GM18511 (cell line): ENCODE data around the gene AEBP1.

Experiments used
- ATAC-seq: cut with Tn5 transposase; IDR thresholded peaks from one replicate; pipeline ENCODE4 v1.9.1; 2021; ENCODE audit warnings: mild to moderate bottlenecking, moderate library complexity; ENCODE audit not compliant: unreplicated experiment

Gene AEBP1

GRCh38 chr7:44102846-44103565, 1.1 kb upstream of the AEBP1 start:
- ATAC-seq, result no peak

- no peak for ATAC-seq
Observed at GRCh38 chr7:44103566-44103922, 601 bp upstream of the AEBP1 start.

GRCh38 chr7:44104860-44105771, 971 bp downstream of the AEBP1 start:
- ATAC-seq, result no peak

- ATAC-seq, result no peak
Observed at GRCh38 chr7:44105832-44106231, 1.7 kb downstream of the AEBP1 start.

- no peak for ATAC-seq
Observed at GRCh38 chr7:44106311-44107065, 2.3 kb downstream of the AEBP1 start.

DNA sequence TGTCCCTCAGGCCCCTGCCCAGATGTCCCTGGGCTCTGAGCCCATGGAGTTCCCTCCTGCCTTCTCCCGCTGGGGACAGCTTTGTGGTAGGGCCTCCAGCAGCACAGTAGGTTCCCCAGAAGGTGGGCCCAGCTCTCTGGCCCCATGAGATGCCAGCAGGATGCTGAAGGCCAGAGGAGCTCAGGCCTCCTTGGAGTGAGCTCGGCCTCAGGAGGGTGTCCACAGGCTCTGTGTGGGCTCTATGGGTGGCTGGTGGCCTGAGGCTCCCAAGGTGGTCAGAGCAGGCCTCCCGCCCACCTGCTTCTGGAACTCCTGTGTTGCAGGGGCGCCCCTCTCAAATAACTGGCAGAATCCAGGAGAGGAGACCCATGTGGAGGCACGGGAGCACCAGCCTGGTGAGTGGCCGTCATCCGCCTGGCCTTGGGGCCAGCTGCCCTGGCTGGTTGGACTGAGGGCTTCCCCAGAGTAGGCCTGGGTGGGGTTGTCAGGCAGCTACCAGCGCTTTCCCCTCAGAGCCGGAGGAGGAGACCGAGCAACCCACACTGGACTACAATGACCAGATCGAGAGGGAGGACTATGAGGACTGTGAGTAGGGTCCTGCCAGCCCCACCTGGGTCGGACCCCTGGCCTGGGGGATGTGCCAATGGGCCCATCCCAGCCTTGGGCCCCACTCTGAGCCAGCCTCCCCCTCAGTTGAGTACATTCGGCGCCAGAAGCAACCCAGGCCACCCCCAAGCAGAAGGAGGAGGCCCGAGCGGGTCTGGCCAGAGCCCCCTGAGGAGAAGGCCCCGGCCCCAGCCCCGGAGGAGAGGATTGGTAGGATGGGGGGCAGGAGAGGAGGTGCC, 3.2 kb downstream of the AEBP1 start:
- ATAC-seq, result no peak

DNA sequence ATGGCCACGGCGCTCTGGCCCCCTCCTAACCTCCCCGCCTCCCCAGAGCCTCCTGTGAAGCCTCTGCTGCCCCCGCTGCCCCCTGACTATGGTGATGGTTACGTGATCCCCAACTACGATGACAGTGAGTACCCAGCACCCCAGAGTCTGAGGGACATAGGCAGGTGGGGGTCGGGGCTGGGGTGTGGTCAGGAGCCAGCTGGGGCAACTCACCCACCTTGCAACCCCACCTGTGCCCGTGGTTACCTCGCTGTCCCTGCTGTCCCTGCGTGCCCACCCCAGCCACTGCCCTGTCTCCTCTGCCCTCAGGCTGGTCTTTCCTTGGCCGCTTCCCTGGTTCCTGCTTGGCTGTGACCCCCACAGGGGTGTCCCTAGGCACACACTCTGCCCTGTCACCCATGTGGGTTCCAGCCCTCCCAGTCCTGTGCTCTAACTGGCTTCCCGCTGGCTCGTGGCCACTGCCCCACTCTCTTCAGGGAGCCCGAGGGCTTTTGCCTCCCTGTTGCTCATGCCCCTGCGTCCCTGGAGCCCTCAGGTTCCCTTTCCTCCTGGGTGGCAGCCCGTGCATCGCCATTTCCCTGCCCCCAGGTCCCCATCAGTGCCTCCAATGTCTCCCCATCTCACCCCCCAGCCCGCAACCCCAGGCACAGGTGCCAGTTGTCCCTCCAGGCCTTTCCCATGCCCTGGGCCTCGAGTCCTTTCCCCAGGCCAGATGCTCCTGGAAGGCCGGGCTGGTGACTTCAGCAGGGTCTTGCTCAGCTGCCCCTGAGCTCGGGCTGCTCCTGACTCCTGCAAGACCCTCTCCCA, 4.0 kb downstream of the AEBP1 start:
- no peak for ATAC-seq

- ATAC-seq, result no peak
Observed at GRCh38 chr7:44108768-44109750, 4.9 kb downstream of the AEBP1 start.

DNA sequence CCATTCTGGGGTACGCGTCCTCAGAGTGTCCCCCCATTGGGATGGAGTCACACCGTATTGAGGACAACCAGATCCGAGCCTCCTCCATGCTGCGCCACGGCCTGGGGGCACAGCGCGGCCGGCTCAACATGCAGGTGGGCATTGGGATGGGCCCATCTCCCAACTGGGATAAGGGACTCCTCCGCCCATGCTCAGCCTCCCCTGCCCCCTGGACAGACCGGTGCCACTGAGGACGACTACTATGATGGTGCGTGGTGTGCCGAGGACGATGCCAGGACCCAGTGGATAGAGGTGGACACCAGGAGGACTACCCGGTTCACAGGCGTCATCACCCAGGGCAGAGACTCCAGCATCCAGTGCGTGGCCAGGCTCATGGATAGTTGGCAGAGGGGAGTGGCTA, 5.8 kb downstream of the AEBP1 start:
- ATAC-seq, result no peak

- no peak for ATAC-seq
Observed at GRCh38 chr7:44110719-44111635, 6.8 kb downstream of the AEBP1 start.

DNA sequence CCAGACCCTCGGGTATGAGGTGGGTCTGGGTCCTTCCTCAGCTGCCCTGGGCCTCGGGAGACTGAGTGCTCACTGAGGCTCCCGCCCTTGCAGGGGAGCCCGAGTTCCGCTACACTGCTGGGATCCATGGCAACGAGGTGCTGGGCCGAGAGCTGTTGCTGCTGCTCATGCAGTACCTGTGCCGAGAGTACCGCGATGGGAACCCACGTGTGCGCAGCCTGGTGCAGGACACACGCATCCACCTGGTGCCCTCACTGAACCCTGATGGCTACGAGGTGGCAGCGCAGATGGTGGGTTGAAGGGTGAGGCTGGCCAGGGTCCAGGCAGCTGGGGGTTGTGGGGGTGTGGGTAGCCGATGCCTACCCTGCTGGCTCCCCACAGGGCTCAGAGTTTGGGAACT, 7.6 kb downstream of the AEBP1 start:
- ATAC-seq, result no peak

DNA sequence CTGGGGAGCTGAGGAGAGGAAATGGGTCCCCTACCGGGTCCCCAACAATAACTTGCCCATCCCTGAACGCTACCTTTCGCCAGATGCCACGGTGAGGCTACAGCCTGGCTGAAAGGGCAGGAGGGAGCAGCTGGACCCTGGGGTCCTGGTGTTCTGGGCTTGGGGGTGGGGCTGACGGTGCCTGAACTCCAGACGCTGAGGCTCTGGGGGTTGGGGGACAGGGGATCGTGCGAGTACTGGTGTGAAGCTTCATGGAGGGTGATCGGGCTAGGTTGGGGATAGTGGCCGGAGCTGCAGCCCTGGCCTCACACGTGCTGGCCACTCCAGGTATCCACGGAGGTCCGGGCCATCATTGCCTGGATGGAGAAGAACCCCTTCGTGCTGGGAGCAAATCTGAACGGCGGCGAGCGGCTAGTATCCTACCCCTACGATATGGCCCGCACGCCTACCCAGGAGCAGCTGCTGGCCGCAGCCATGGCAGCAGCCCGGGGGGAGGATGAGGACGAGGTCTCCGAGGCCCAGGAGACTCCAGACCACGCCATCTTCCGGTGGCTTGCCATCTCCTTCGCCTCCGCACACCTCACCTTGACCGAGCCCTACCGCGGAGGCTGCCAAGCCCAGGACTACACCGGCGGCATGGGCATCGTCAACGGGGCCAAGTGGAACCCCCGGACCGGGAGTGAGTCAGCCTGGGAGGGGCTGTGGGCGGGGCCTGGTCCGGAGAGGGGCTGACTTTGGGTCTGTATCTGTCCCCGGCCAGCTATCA, 8.3 kb downstream of the AEBP1 start:
- ATAC-seq, result no peak

DNA sequence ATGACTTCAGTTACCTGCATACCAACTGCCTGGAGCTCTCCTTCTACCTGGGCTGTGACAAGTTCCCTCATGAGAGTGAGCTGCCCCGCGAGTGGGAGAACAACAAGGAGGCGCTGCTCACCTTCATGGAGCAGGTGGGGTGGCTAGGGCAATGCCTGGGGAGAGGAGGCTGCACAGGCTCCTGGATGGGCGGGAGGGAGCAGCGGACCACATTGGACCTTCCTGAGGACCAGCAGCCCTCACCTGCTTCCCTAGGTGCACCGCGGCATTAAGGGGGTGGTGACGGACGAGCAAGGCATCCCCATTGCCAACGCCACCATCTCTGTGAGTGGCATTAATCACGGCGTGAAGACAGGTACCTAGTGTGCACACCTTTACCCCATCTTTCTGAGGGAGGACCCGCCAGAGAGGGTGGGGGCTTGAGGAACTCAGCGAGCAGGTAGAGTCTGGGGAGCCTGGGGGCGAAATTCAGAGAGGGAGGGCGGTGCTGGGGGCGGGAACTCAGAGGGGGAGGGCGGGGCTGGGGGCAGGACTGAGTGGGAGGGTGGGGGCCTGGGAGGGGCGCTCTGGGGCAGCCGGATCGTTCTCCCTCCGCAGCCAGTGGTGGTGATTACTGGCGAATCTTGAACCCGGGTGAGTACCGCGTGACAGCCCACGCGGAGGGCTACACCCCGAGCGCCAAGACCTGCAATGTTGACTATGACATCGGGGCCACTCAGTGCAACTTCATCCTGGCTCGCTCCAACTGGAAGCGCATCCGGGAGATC, 9.0 kb downstream of the AEBP1 start:
- no peak for ATAC-seq

DNA sequence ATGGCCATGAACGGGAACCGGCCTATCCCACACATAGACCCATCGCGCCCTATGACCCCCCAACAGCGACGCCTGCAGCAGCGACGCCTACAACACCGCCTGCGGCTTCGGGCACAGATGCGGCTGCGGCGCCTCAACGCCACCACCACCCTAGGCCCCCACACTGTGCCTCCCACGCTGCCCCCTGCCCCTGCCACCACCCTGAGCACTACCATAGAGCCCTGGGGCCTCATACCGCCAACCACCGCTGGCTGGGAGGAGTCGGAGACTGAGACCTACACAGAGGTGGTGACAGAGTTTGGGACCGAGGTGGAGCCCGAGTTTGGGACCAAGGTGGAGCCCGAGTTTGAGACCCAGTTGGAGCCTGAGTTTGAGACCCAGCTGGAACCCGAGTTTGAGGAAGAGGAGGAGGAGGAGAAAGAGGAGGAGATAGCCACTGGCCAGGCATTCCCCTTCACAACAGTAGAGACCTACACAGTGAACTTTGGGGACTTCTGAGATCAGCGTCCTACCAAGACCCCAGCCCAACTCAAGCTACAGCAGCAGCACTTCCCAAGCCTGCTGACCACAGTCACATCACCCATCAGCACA, 9.7 kb downstream of the AEBP1 start:
- no peak for ATAC-seq

- ATAC-seq, result no peak
Observed at GRCh38 chr7:44114586-44115310, 10.6 kb downstream of the AEBP1 start.
